NOMO-1 (cell line): ENCODE measurements around the gene SND1.

Experiments used
- DNase-seq, 2 experiments: peaks; one replicate each; lab custom pipeline; 2025; ENCODE audit not compliant: unreplicated experiment in 2 of 2; lab: John Stamatoyannopoulos, UW

SND1 gene

GRCh38 chr7:127885222-127885772 lies 233.3 kb downstream of the SND1 start:
- no peak for DNase-seq

GRCh38 chr7:127885843-127886242 lies 233.8 kb downstream of the SND1 start:
- DNase-seq, result no peak

- no peak for DNase-seq
These were observed 234.3 kb downstream of the SND1 start for GRCh38 chr7:127886248-127886647.

- no peak for DNase-seq
These were observed 235.1 kb downstream of the SND1 start for GRCh38 chr7:127887096-127887495.

DNA sequence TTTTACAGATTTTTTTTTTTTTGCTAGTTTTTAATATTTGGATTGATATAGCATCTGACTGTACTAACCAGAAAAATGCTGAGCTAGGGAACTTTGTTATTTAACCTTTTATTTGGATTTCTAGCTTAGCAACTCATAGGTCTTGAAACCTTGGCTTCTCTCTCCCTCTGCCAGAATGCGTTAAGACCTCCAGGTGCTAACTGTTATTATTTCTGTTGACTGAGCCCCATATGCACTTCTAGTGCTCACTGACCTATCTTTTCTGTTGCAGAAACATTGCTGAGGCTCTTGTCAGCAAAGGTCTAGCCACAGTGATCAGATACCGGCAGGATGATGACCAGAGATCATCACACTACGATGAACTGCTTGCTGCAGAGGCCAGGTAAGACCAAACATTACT lies 235.6 kb downstream of the SND1 start:
- no peak for DNase-seq

GRCh38 chr7:127888411-127888810 lies 236.4 kb downstream of the SND1 start:
- no peak for DNase-seq

DNA sequence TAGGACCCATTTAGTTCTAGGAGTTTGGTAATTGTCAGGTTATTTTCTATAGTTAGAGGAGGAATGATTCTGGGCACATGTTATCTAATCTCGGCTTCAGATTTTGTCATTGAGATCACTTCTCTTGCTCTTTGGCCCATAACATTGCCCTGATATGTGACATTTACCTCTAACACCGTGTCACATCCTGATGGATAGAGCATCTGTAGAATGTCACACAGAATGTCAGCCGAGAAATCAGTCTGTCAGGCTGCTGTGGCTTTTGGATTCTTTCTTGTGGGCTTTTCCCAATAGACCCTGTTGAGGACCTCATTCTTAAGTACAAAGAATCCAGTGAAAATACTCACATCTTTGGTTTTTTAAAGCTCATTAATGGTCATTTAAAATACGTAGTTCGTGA lies 236.8 kb downstream of the SND1 start:
- no peak for DNase-seq

GRCh38 chr7:127889677-127890076 lies 237.7 kb downstream of the SND1 start:
- DNase-seq, result no peak

- DNase-seq, result peak; percentile 5 to 45
These were observed 238.7 kb downstream of the SND1 start for GRCh38 chr7:127890726-127891125.

GRCh38 chr7:127891144-127891543 lies 239.2 kb downstream of the SND1 start:
- DNase-seq, result no peak

GRCh38 chr7:127891854-127892438 lies 240.0 kb downstream of the SND1 start:
- no peak for DNase-seq

GRCh38 chr7:127892488-127893314 lies 240.7 kb downstream of the SND1 start:
- DNase-seq, result no peak

DNA sequence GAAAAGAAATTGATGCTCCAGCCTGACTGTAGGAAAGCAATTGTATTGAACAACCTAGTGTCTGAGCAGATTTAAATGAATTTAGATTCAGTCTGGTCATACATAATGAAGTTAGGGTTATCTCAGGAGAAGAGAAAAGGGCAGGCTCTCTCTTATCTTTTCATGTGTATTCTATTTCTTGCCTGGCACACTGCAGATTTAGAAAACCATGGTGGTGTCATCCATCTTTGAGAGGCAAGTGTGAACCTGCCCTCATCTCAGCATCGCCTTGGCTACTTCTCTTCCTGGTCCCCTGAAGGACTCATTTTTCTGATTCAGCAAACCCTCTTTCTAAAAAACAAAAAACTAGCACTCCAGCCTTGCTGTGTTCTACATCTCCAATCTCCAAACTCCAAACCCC lies 241.6 kb downstream of the SND1 start:
- no peak for DNase-seq

DNA sequence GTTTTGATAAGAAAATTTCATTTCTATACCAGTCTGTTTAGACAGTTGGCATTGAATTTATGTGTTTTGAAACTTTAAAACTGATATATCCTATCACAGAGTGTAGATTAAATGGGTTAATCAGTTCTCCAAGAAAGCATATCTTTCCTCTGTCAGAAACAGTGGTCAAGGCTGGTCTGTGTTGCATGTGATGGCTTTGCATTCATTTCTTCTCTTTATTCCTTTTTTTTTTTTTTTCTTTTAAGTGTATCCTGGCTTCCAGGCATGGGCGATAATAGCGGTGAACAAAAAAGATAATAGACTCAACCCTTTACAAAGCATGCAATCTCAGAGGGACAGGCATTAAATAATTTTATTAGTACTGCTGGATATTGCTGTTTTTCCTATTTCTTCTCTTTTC lies 242.6 kb downstream of the SND1 start:
- no peak for DNase-seq

DNA sequence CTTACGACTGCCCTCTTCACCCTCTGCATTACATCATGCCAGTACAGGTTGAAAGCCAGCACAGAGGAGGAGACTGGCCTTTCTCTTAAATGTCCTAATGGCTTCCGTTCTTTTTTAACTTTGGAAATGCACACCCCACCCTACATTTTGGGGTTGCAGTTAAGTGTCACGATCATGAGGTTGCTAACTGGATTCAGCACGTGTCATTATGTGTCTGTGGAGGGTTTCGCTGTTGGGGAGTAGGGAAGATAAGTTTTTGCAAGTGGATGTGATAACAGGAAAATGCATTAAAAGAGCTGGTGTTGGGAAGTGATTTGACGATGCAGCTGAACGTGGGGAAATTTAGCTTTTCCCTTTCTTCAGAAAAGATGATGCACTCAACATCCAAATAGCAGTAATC lies 243.4 kb downstream of the SND1 start:
- DNase-seq, result no peak

DNA sequence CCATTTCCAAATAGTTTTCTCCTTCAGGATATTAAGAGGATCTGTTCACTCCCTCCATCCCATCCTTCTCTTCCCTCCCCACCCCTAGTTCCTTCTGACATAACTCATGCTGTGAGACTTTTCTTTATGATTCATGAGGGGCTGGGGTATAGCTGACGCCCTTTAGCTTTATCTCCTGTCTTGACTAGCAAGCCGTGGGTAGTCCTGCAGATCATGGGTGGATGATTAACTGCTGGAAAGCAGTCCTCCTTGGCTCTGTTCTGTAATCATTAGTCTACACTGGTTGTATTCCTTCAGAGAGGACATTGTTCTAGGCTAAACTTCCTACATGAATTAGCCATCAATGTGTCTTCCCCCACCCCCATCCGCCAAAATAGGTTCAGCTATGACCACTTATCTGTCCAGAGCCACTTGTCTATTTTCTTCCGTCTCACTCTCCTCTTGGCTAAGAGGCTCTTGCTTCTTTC lies 243.9 kb downstream of the SND1 start:
- no peak for DNase-seq

- no peak for DNase-seq
These were observed 244.7 kb downstream of the SND1 start for GRCh38 chr7:127896659-127897058.

DNA sequence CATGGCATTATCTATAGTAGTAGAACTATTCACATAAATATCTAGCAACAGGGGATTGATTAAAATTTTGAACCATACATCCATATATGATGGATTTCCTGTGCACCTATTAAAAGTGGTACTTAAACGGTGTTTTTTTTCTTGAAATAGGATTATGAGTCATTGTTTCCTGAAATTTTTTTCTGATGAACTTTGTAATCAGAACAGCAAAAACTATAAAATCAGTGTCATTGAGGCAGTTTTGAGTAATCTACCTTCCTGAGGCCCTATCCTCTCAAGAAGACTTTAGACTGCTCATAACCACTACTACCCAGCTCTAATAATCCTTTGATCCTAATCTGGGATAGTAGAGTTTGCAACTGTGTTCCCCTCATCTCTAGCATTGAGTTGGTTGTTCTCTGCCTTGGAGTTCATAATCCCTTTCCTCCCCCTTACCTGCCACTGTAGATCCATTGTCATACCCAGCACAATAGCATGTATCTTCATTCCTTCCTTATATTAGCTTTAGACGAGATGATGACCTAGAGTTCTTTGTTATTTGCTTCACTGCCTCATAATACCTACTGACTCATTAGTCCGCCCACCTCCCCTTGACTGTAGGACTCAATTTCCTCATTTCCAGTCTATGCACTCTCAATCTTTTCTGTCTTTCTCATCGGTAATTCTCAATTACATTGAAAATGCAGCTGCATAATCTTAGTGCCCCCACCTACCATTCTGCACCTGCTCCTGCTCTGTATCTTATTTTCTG lies 245.9 kb downstream of the SND1 start:
- no peak for DNase-seq

- no peak for DNase-seq
These were observed 247.4 kb downstream of the SND1 start for GRCh38 chr7:127899411-127899810.

DNA sequence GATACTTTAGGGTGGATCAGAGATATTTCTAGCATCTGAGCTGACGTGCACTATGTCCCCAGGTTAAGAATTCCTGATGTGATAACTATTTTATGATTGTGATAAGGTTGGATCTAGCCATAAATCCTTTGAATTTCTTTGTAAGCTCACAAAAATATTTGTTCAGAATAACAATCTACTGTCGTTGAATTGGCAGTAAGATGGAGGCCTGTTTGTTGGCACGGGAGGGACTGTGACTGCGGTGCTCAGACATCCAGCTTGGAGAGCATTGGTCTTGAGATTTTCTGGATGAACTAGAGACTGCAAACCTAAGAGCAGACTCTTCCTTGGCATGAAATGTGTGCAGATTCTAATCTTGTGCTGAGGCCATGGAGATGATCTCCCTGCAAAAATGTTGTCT lies 248.1 kb downstream of the SND1 start:
- DNase-seq, result no peak
